Panc1 (cell line): ENCODE measurements around the gene SHC3. TPM values are rescaled to one million over a fixed set of nuclear protein-coding genes. Genes with fewer than 3 reads are reported as not detected.
"Not testable (repeated sequence)": the region's sequence is repeated elsewhere in the genome, so short reads cannot be mapped to it uniquely, and the experiment has no call there.

Experiments
- ATAC-seq: fragments of 200-7000 bp; cut with Tn5 transposase; 2 replicates; pipeline ENCODE4 v1.9.1; 2020; ENCODE audit warnings: mild to moderate bottlenecking, moderate library complexity
- BruUV-seq: library from RNA; stranded (reverse); fragments of 400-500 nt; replicated peaks from 2 replicates; lab custom pipeline; 2021; lab: Mats Ljungman, UMichigan
- CTCF ChIA-PET: fragments of 300-600 bp; sonication (Branson Sonifier 250); formaldehyde crosslinking; loops from one replicate; lab custom pipeline; 2022; ENCODE audit warnings: antibody characterized with exemption; lab: Charles Lee
- POLR2A ChIA-PET: fragments of 300-600 bp; sonication (Branson Sonifier 250); formaldehyde crosslinking; loops from one replicate; lab custom pipeline; 2022; ENCODE audit warnings: antibody characterized with exemption; lab: Charles Lee
- DNase-seq: peaks from one replicate; pipeline ENCODE4 v3.0.0-alpha.2; 2010; ENCODE audit warnings: low read depth, low spot score
- H3K27ac ChIP-seq: 2 replicates; pipeline ENCODE4 v1.5.1; 2011; ENCODE audit warnings: mild to moderate bottlenecking, low read length, inconsistent platforms
- H3K27me3 ChIP-seq: fragments of 200-500 bp; sonication (Bioruptor generic); 2 replicates; pipeline ENCODE4 v1.6.0; 2014; ENCODE audit warnings: low read length, inconsistent platforms; ENCODE audit not compliant: control insufficient read depth, insufficient read depth
- H3K36me3 ChIP-seq: fragments of 200-500 bp; sonication (Bioruptor generic); 2 replicates; pipeline ENCODE4 v1.5.1; 2014; ENCODE audit warnings: inconsistent platforms, mild to moderate bottlenecking, low read length, moderate library complexity; ENCODE audit not compliant: control insufficient read depth, insufficient read depth
- H3K4me1 ChIP-seq: 2 replicates; pipeline ENCODE4 v1.5.1; 2011; ENCODE audit warnings: inconsistent platforms, mild to moderate bottlenecking, low read length, moderate library complexity; ENCODE audit not compliant: control insufficient read depth, insufficient read depth
- H3K4me3 ChIP-seq, 2 experiments: 2 replicates each; pipeline ENCODE4 v1.5.1; 2011 to 2012; ENCODE audit warnings: low read depth in 2 of 2, low read length in 2 of 2, mild to moderate bottlenecking in 2 of 2, inconsistent platforms in 1 of 2, moderate library complexity in 1 of 2
- H3K9me3 ChIP-seq: fragments of 200-500 bp; sonication (Bioruptor generic); 2 replicates; pipeline ENCODE4 v1.5.1; 2014; ENCODE audit warnings: low read depth, mild to moderate bottlenecking, inconsistent platforms, low read length, moderate library complexity; ENCODE audit not compliant: control insufficient read depth, insufficient read depth
- POLR2AphosphoS5 ChIP-seq: IDR thresholded peaks from 2 replicates; pipeline ENCODE4 v1.6.1; 2012; ENCODE audit warnings: mild to moderate bottlenecking, low read depth, low read length, moderate library complexity
- REST ChIP-seq, 2 experiments: IDR thresholded peaks; 2 replicates each; pipeline ENCODE4 v1.6.1; 2011 to 2012; ENCODE audit warnings: low read depth in 2 of 2, control low read depth in 1 of 2, low read length in 1 of 2, mild to moderate bottlenecking in 1 of 2, moderate library complexity in 1 of 2; ENCODE audit not compliant: insufficient read depth in 1 of 2
- SIN3A ChIP-seq: IDR thresholded peaks from 2 replicates; pipeline ENCODE4 v1.6.1; 2012; ENCODE audit warnings: low read depth, mild to moderate bottlenecking, low read length, moderate library complexity, borderline replicate concordance; ENCODE audit not compliant: insufficient read depth
- TCF7L2 ChIP-seq: IDR thresholded peaks from 2 replicates; pipeline ENCODE4 v1.6.1; 2011; ENCODE audit warnings: mild to moderate bottlenecking, low read depth, low read length, inconsistent platforms
- in situ Hi-C: cut with HindIII; loops from 2 replicates; pipeline ENCODE4 v1.10.0; 2016; ENCODE audit warnings: low sequenced_read_pairs, low pct_unique_long_range_greater_than_20kb
- intact Hi-C: fragments of 100-400 bp; cut with micrococcal nuclease; formaldehyde crosslinking; loops from one replicate; pipeline ENCODE4 v1.10.0; 2022; ENCODE audit not compliant: unreplicated experiment
- total RNA-seq: library from RNA; stranded (reverse); gene quantifications from one replicate; pipeline ENCODE4 v1.2.1, GENCODE V29; 2021; ENCODE audit not compliant: unreplicated experiment
- TF ChIP-seq, protein P1 (sequence below): fragments of 450-650 bp; IDR thresholded peaks from 2 replicates; pipeline ENCODE4 v1.5.1; 2017; ENCODE audit warnings: mild to moderate bottlenecking

SHC3 gene
- total RNA-seq, 1 experiment from 2014 or later = 1.7 TPM

DNA sequence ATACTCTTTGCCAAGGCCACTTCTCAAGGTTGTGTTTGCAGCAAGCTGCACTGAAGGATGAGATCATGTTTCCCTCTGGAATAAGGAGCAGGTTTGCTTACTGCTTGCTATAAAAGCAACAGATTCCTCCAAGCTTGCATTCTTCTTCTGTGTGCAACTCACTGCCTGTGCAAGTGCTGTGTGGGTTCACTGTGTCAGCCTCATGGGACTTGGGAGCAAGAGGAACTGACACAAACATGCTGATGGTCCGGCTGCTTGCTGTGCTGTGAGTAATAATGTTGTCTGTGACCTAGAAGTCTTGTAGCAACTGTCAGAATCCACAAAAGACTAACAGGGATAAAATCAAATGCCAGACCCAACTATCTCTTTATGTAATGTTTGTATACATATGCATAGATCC lies 33.6 kb upstream of the SHC3 start:
- ATAC-seq = no peak
- ChIA-PET POLR2A (no interaction called here), CTCF (no interaction called here)
- TF ChIP-seq, protein P1, sequence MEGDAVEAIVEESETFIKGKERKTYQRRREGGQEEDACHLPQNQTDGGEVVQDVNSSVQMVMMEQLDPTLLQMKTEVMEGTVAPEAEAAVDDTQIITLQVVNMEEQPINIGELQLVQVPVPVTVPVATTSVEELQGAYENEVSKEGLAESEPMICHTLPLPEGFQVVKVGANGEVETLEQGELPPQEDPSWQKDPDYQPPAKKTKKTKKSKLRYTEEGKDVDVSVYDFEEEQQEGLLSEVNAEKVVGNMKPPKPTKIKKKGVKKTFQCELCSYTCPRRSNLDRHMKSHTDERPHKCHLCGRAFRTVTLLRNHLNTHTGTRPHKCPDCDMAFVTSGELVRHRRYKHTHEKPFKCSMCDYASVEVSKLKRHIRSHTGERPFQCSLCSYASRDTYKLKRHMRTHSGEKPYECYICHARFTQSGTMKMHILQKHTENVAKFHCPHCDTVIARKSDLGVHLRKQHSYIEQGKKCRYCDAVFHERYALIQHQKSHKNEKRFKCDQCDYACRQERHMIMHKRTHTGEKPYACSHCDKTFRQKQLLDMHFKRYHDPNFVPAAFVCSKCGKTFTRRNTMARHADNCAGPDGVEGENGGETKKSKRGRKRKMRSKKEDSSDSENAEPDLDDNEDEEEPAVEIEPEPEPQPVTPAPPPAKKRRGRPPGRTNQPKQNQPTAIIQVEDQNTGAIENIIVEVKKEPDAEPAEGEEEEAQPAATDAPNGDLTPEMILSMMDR = no peak
- TF ChIP-seq POLR2AphosphoS5 (no peak), TCF7L2 (no peak), SIN3A (no peak), REST (IDR thresholded peaks at IDR 0.05; ENCODE audit: insufficient read depth in 1 of 2, low read depth in 2 of 2, low read length in 1 of 2) (no peak)
- no peak overlapping the region for H3K27ac ChIP-seq
- intact Hi-C loops = no loop called here
- no peak overlapping the region for H3K4me3 ChIP-seq
- DNase-seq = no peak
- BruUV-seq = no TSS peak
- no peaks in the 10 kb centered on the region for H3K36me3 ChIP-seq
- no peaks in the 10 kb centered on the region for H3K4me1 ChIP-seq
- no peaks in the 10 kb centered on the region for H3K9me3 ChIP-seq
- in situ Hi-C loops = no loop called here
- H3K27me3 ChIP-seq = no peaks in the 10 kb centered on the region

DNA sequence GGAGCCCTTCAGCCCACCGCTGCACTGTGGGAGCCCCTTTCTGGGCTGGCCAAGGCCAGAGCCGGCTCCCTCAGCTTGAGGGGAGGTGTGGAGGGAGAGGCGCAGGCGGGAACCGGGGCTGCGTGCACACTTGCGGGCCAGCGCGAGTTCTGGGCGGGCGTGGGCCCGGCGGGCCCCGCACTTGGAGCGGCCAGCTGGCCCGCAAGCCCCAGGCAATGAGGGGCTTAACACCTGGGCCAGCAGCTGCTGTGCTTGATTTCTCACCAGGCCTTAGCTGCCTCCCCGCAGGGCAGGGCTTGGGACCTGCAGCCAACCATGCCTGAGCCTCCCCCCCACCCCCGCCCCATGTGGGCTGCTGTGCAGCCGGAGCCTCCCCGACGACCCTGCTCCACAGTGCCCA lies 30.7 kb upstream of the SHC3 start:
- H3K27me3 ChIP-seq, H3K4me3 ChIP-seq, ATAC-seq, DNase-seq, H3K9me3 ChIP-seq, in situ Hi-C loops, H3K27ac ChIP-seq, CTCF ChIA-PET, intact Hi-C loops, BruUV-seq, POLR2A ChIA-PET, H3K36me3 ChIP-seq, H3K4me1 ChIP-seq: not testable (repeated sequence)

DNA sequence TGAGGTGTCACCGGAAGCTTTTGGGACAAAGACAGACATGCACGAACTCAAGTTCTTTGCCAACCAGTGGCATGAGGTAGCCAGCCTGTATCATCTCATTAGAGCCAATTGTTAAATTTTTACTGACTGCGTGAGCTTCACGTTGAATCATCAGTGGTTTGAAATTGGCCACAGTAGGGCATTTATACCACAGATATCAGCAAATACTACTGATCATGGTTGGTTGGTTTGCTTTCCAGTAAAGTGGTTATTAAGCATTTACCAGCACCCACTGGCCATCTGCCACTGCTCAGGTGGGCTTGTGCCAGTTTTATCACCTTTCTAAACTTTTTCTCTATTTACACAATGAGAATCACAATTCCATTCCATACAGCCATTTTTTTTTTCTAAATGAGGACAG lies 28.4 kb upstream of the SHC3 start:
- ChIA-PET POLR2A (no interaction called here), CTCF (no interaction called here)
- TF ChIP-seq POLR2AphosphoS5 = no peak
- TF ChIP-seq SIN3A = no peak
- no peak for TF ChIP-seq TCF7L2
- TF ChIP-seq, protein P1 = no peak
- TF ChIP-seq REST (IDR thresholded peaks at IDR 0.05; ENCODE audit: insufficient read depth in 1 of 2, low read depth in 2 of 2, low read length in 1 of 2) = no peak
- no peak overlapping the region for H3K27ac ChIP-seq
- H3K27me3 ChIP-seq = no peaks in the 10 kb centered on the region
- in situ Hi-C loops = no loop called here
- no peaks in the 10 kb centered on the region for H3K36me3 ChIP-seq
- no peak for DNase-seq
- ATAC-seq = no peak
- no peaks in the 10 kb centered on the region for H3K4me1 ChIP-seq
- intact Hi-C loops = no loop called here
- no peaks in the 10 kb centered on the region for H3K9me3 ChIP-seq
- no peak overlapping the region for H3K4me3 ChIP-seq
- no TSS peak for BruUV-seq
